GM12875 (cell line): ENCODE measurements around the gene PRRC1.
A peak's percentile ranks its signal among the peaks of the same experiment; 100 is the strongest.

Experiments
- H3K4me3 ChIP-seq: one replicate; pipeline ENCODE4 v1.5.1; 2011; ENCODE audit warnings: low read depth, low read length, control low read depth
- TF ChIP-seq, protein P1 (sequence below): IDR thresholded peaks from 2 replicates; pipeline ENCODE4 v1.5.1; 2011; ENCODE audit warnings: low read depth, mild to moderate bottlenecking, control low read depth, inconsistent platforms, low read length, moderate library complexity, borderline replicate concordance; ENCODE audit not compliant: insufficient read depth

Gene PRRC1

DNA sequence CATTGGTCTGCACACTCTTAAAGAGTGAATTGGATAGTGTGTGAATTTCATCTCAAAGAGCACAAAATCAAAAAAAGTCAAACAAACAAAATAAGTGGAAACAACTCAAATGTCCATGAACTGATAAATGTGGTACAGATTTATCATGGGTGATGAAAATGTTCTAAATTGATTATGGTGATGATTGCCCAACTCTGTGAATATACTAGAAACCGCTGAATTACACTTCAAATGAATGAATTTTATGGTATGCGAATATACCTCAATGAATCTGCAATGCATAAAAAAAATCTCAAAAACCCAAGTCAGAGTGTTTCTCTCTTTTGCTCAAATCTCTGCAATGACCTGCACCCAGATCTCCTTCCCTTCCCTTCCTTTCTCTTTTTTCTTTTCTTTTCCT, 64.0 kb downstream of the PRRC1 start:
- TF ChIP-seq, protein P1, sequence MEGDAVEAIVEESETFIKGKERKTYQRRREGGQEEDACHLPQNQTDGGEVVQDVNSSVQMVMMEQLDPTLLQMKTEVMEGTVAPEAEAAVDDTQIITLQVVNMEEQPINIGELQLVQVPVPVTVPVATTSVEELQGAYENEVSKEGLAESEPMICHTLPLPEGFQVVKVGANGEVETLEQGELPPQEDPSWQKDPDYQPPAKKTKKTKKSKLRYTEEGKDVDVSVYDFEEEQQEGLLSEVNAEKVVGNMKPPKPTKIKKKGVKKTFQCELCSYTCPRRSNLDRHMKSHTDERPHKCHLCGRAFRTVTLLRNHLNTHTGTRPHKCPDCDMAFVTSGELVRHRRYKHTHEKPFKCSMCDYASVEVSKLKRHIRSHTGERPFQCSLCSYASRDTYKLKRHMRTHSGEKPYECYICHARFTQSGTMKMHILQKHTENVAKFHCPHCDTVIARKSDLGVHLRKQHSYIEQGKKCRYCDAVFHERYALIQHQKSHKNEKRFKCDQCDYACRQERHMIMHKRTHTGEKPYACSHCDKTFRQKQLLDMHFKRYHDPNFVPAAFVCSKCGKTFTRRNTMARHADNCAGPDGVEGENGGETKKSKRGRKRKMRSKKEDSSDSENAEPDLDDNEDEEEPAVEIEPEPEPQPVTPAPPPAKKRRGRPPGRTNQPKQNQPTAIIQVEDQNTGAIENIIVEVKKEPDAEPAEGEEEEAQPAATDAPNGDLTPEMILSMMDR: no peak
- no peak overlapping the region for H3K4me3 ChIP-seq

DNA sequence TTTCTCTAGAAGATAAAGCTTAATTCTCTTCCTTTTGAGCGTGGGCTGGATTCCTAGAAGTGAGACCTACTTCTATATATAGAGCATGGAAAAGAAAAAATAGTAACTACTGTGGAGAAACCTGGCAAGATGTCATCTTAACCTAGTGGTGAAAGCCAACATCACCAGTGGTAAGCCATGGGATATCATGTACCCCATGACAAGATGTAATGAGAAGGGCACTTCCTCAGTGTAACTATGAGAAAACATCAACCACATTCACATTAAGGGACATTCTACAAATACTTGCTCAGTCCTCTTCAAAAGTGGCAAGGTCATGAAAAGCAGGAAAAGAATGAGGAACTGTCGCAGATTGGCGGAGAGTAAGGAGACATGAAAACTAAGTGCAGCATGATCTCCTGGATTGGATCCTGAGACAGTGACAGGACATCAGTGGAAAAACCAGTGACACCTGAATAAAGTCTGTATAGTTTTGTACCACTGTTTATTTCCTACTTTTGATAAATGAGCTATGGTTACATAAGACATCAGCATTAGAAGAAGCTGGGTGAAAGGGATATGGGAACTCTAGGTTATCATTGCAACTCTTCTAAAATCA, 65.4 kb downstream of the PRRC1 start:
- TF ChIP-seq, protein P1: no peak
- H3K4me3 ChIP-seq: no peak overlapping the region

DNA sequence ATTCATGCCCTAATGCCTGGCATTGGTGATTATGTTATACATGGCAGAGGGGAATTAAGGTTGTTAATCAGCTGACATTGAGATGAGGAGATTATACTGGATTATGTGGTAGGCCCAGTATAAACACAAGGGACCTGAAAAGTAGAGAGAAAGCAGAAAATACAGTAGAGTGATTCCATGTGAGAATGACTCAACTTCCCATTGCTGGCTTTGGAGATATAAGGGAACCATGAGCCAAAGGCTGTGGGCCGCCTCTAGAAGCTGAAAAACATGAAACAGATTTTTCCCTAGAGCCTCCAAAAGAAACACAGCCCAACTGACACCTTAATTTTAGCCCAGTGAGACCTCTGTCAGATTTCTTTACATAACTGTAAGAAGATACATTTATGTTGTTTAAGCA, 66.4 kb downstream of the PRRC1 start:
- TF ChIP-seq, protein P1: no peak
- H3K4me3 ChIP-seq: no peak overlapping the region

DNA sequence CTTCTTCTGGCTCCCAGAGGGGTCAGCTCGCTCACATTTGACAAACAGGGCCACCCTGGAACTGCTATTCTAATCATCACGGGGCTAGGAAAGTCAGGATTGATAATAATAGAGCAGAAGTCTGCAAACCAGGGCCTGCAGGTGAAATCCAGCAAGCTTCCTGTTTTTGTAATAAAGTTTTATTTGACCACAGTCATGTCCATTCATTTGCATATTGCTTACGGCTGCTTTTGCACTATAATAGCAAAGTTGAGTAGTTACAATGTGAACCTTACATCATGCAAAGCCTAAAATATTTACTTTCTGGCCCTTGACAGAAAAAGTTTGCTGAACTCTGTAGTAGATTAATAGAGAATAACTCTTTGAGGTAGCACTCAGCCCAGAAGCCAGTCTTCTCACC, 68.2 kb downstream of the PRRC1 start:
- TF ChIP-seq, protein P1: no peak
- no peak overlapping the region for H3K4me3 ChIP-seq

DNA sequence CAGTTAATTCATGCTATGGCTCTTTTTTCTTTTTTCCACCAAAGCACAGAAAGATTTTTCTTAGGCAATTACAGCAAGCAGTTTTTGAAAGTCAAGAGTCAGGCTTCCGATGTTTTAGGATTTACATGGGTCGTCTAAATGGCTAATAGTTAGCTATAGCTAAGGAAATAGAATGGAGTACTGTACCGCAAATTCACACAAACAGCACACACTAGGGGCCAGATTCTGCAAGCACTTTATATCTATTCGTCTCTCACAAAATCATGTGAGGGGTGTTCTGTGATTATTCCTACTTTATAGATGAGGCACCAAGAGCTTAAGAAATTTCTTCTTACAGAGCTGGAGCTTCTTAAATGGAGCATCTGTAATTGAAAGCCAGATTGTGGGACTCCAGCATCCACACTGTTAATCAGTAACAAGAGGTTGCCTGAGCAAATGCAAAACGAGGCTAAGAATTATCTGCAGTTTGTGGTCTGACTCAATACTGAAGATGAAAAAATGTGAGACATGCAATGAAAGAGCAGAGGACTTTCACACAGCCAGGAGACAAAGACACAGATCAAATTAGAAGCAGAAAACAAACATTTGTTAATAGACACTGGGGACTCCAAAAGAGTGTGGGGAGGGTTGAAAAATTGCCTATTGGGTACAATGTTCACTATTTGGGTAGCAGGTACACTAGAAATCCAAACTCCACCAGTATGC, 68.8 kb downstream of the PRRC1 start:
- TF ChIP-seq, protein P1: peak; percentile 7; the same call in 1 of the 2 replicates
- no peak overlapping the region for H3K4me3 ChIP-seq

DNA sequence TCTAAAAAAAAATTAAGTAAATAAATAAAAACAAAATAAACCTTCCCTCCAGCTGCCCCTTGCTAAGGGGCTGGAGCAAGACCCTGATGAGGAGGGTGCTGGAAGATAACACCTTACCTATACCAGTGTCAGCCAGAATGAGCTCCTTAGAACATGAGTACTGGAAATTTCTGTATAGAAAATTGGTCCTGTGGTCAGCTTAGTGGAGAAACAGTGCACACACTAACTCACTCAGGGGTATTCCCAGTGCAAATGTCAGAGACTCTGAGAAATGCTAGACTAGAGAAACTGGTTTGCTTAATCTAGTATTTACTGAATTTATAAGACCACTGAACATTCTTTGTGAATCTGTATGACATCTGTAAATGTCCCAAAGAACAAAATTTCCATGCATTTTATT, 69.4 kb downstream of the PRRC1 start:
- no peak overlapping the region for H3K4me3 ChIP-seq
- TF ChIP-seq, protein P1: no peak
